HEK293T (cell line): ENCODE measurements around the gene ARID1B.

Experiments used
- BHLHE40 ChIP-seq: fragments of 450-650 bp; IDR thresholded peaks from 2 replicates; pipeline ENCODE4 v1.6.1; 2016; ENCODE audit warnings: mild to moderate bottlenecking, moderate library complexity, borderline replicate concordance
- SP1 ChIP-seq: fragments of 450-650 bp; IDR thresholded peaks from 2 replicates; pipeline ENCODE4 v1.6.1; 2017
- TARDBP ChIP-seq: fragments of 450-650 bp; IDR thresholded peaks from 2 replicates; pipeline ENCODE4 v1.6.1; 2016
- ZNF384 ChIP-seq: fragments of 450-650 bp; IDR thresholded peaks from 2 replicates; pipeline ENCODE4 v1.6.1; 2016
- TF ChIP-seq, protein P1 (sequence below): fragments of 450-650 bp; IDR thresholded peaks from 2 replicates; pipeline ENCODE4 v1.6.1; 2016

DNA sequence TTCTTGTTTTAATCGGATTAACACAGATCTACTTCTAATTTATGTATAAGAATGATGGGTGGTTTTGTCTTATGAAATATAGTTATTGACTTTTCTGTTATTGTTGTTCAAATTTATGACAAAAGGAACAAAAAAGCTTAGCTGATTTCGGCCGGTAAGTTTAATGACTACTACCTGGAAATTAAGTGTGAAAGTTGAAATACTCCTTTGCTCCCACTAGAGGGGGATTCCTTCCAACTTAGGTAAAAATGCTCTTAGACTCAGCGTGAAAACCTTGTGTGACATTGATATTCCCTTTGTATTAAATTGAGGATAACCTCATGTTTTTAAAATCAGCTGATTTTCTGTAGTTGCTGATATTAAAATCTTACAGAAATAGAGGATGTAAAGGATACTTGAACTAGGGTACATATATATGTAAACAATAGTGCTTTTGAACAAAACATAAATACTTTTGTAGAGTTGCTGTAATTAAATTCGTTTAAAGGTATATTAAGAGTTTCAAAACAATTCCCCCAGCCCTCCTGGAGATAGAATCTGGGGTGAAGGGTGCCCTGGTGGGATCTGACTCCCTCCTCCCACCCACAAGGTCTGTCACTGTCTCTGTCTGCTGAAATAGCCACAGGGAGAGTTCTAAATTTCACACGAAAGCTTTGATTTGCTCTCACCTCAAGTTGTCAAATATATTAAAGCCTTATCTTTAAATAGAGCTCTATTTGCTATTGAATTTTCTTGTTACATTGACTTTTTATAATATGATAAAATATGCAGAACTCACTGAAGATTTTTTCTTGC is 257.5 kb downstream of the ARID1B start:
- no peak for TF ChIP-seq TARDBP
- TF ChIP-seq BHLHE40 = no peak
- no peak for TF ChIP-seq ZNF384
- TF ChIP-seq SP1 = no peak
- TF ChIP-seq, protein P1, sequence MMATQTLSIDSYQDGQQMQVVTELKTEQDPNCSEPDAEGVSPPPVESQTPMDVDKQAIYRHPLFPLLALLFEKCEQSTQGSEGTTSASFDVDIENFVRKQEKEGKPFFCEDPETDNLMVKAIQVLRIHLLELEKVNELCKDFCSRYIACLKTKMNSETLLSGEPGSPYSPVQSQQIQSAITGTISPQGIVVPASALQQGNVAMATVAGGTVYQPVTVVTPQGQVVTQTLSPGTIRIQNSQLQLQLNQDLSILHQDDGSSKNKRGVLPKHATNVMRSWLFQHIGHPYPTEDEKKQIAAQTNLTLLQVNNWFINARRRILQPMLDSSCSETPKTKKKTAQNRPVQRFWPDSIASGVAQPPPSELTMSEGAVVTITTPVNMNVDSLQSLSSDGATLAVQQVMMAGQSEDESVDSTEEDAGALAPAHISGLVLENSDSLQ = no peak
